NCI-H2029 treated with DMSO at 0.1 percent for 48 hours (cell line): ENCODE measurements around the gene POLA1.

Experiments
- DNase-seq: peaks from one replicate; lab custom pipeline; 2025; lab: John Stamatoyannopoulos, UW

Gene POLA1

GRCh38 chrX:25007059-25008053, 313.6 kb downstream of the POLA1 start:
- no peak for DNase-seq

- DNase-seq = no peak
Observed at GRCh38 chrX:25009407-25009806, 315.7 kb downstream of the POLA1 start.

DNA sequence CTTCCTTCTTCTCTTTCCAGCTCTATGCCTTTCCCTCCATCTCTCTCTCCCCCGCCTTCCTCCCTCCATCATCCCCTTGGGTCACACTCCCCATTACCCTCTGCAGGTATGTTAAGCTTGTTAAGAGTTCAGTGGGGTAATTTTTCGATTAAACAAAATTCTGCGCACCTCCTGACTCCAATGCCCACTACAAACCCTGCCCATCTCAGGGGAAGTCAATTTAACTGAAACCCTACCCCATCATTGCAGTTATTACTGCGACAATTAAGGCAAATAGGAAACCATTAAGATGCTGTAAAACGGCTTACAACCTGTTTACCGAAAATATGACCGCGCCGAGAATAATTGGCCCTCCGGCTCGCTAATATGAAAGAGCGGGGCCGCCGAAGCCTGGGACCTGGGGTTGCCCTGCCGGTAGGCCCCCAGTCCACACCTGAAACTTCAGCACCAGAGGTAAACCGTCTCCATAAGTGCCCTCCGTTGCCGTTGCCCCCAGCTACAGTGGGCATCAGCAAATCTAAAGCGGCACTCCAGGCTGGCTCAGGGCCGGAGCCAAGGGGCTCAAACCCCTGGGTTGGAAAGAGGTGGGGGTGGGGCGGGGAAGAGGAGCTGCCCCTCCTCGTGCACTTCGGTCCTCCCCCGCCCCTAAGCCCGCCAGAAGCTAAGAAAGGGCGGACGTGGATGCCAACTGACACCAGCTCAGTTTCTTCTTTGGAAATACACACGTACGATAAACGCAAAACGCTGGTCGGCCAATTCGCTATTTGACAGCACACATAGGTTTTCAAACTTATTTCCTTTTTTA, 317.3 kb downstream of the POLA1 start:
- DNase-seq = no peak

DNA sequence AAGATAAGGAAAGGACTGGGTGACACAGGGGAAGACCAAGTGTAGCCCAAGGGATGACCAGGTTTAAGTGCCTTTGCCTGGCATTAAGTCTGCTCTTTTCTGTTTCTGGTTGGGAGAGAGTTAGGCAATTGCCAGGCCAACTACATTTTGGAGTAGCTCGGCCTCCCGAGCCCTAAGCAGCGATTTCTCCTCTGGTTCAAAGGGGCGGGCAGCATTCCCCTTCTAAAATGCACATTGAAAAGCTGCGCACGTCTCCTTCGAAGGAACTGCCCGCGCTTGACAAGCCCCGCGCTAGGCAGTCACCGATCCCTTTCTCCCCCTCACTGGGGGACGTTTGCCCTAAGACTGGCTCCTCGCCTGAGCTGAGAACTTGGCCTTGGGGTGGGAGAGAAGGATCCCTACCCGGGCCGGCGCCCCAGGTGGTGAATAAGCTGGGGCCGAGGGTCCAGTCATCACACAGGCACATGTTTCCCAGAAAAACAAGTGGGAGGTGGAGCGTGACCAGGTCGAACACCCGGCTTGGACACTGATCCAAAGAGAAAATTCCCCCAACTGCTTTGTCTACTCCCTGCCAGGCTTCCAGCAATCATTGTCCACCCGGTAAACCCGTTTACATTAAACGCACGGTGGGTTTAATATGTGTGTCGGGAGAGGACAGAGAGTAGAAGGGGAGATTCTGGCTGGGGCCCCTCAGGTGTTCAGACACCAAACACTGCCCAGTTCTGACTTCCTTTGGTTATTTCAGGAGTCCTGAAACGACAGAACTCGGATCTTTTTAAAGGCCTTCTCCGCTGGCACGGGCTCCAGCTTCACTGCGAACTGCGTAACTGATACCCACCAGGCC, 318.1 kb downstream of the POLA1 start:
- no peak for DNase-seq

GRCh38 chrX:25012433-25012735, 318.7 kb downstream of the POLA1 start:
- DNase-seq = no peak

DNA sequence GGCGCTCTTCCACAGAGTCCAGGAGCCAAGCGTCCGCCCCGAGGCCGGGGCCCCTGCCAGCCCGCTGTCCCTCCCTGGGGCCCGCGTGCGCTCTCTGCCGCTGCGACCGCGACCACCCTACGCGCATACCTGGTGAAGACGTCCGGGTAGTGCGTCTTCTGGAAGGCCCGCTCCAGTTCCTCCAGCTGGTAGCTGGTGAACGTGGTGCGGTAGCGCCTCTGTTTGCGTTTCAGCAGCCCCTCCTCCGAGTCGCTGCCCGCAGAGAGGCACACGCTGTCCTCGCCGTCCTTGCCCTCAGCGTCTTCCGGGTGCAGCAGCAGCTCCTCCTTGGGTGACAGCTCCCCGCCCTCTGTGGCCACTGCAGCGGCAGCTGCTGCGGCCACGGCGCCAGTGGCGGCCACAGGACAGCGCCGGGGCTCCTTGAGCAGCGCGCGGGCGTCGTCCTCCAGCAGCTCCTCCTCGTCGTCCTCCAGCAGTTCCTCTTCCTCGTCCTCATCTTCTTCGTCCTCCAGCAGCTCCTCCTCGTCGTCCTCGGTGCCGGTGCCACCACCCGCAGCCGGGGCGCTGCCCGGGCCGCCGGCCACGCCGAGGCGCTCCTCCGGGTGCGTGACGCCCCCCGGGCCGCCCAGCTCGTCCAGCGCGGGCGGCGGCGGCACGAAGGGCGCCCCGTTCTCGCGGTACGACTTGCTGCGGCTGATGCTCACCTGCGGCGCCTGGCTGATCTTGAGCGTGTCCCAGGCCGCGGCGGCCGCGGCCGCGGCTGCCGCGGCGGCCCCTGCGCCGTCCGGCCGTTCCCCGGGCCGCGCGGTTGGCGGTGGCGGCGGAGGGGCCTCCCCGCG, 319.3 kb downstream of the POLA1 start:
- DNase-seq = no peak

- no peak for DNase-seq
Observed at GRCh38 chrX:25013632-25014365, 320.1 kb downstream of the POLA1 start.

DNA sequence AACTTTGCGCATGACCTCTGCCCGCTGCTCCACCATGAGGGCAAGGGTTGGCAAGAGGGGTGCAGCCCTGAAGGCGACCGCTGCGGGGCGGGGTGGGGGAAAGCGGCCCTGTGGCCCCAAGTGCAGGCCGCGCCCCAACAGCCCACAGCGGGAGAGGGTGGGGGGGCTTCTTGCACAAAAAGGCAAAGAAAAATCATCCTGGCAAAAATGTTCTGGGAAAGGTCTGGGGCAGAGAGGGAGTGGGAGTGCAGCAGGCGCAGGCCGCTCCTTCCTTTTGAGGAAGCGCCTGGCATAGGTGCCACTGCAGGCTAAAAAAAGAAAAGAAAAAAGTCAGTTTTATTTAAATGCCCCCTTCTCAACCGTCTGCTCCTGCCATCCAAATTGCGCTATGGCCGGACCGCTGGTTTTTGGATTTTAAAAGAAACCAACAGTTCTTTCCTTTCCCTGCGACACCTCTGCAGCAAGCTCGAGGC, 320.7 kb downstream of the POLA1 start:
- no peak for DNase-seq

DNA sequence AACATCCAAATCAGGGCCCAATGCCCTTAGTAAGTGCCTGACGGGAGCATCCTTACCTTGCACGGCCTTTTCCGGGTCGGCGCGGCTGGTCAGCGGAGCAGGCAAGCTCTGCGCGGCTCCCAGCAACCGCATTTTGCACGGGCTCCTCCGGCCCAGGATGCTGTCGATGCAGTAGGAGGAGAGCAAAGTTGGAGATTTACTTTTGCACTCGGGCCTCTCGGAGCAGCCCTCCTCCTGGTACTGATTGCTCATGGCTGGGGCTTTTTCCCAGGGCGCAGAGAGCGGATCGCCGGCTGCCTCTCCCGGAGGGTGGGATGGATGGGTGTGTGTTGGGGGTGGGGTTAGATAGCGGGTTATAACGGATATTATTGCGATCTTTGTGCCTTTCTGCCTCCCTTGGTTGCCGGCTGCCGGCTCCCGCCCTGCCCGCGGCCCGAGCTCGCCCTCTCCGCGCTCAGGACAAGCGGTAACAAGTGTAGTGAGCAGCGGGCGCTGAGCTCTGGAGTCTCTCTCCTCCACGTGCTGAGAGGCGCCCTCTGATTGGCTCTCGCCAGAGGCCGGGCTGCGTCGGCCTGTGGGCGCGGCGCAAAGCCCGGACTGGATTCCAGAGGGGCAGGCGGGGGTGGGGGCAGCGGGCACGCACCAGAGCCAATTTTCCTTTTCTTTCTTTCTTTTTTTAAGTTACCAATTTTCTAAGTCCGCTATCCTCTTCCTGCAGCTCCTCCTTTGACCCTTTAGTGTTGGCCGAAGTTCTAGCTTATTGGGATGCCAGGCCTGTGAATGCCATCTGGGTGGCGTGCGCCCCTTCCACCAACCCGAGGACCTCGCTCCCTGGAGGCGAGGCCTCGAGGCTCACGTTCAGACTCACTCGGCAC, 322.0 kb downstream of the POLA1 start, which contains the start of gene ARX:
Gene ARX (minus strand): TSS at position 480 of the 875 bp plus-strand sequence. CDS start 228 bp downstream, at position 252.
- no peak for DNase-seq

- DNase-seq = no peak
Observed at GRCh38 chrX:25016361-25016671, 322.6 kb downstream of the POLA1 start.

DNA sequence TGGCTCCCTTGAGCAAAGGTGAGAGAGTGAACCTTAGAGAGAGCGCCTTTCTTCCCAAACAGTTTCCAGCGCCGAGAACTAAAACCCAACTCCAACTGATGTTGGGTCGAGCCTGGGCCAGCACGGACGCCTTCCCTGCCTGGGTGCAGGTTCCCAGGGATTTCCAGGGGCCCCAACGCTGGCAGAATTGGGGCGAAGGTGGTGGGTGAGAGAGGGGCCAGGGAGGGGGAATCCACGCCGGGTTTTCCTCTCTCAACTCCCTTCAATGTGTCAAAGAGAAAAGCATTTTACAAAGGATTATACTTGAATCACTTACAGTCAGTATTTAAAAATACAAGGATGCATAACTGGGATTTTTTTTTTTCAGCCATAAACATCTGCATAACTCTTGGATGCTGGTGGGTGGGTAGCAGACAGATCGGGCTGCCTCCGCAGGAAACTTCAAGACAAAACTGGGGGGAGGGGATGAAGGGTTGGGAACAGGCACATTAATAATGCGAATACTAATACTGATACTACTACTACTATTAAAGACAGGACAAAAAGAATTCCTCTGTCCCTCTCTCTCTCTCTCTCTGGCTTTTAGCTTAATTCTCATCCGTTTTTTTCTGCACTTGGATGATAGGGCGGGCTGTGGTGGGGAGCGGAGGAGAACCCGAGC, 323.4 kb downstream of the POLA1 start:
- no peak for DNase-seq

DNA sequence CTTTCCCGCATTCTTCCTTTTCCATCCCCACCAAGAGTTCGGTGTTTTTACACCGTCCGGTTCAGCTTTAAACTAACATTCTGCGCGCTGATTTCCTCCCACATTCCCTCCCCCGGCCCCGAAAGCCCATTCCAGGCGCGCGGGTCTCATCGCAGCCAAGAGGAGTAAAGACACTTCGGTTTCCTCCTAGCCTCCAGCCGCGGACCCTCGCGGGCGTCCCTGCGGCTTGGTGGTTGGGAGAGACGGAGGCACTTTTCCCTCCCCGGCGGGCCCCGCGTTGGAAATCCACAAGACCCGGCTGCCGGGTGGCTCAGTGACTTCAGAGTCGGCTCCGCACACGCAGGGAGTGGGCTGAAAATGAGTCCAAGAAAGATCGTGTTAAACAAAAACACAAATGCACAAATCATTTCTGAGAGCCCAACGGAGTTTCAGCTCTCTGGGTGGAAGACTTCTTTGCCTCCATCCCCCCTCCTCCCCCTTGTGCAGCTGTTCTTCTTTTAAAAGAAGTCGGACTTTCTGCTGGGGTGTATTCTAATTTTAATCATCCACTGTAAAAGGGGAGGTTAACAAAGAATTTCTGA, 324.0 kb downstream of the POLA1 start:
- no peak for DNase-seq

GRCh38 chrX:25018682-25019081, 325.0 kb downstream of the POLA1 start:
- no peak for DNase-seq

- no peak for DNase-seq
Observed at GRCh38 chrX:25019707-25020390, 326.1 kb downstream of the POLA1 start.

DNA sequence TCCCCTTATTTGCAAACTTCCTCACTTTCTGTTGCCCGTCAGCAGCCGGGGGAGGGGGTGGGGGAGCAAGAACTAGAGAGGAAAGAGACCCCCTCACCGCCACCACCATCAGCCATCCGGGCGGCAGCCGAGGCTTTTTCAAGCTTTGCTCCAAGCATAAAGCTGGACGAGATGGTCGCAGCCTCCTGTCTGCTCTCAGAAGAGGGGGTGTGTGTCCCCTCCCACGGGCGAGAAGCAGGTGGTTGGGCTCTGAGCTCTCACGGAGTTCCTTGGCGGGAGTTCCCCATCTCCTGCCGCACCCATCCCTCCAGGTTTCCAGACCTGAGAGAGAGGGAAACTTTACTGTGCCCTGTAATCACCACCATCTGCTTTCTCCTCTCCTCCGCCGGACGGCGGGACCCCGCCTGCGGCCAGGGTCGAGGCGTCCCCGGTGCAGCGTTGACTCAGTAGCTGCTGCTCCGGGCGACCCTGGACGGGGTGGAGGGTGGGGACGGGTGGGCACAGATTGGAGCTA, 326.7 kb downstream of the POLA1 start:
- no peak for DNase-seq

- no peak for DNase-seq
Observed at GRCh38 chrX:25020905-25021449, 327.3 kb downstream of the POLA1 start.
